Lower leg skin (tissue), 4 donors: Measurements from ENCODE around the gene CIAO2B. TPM values are rescaled to one million over a fixed set of nuclear protein-coding genes. Genes with fewer than 3 reads are reported as not detected.
A peak's percentile ranks its signal among the peaks of the same experiment; 100 is the strongest.

Source experiments
- DNase-seq, 2 donors: peaks; one replicate each; pipeline ENCODE4 v3.0.0-alpha.2; 2019; ENCODE audit warnings: low spot score in 2 of 2
- H3K4me3 ChIP-seq: fragments of 200-600 bp; sonication (generic); 2 replicates; pipeline ENCODE4 v1.5.1; 2017; ENCODE audit warnings: mild to moderate bottlenecking, low read depth; ENCODE audit not compliant: poor library complexity, severe bottlenecking
- CTCF ChIP-seq, 3 donors: fragments of 450-650 bp; IDR thresholded peaks; one replicate each; pipeline ENCODE4 v1.5.1; 2016; ENCODE audit warnings: antibody characterized with exemption in 3 of 3, mild to moderate bottlenecking in 3 of 3, moderate library complexity in 2 of 3
- POLR2A ChIP-seq, 2 donors: fragments of 450-650 bp; IDR thresholded peaks; one replicate each; pipeline ENCODE4 v1.6.1; 2016 to 2017; ENCODE audit warnings: antibody characterized with exemption in 2 of 2, mild to moderate bottlenecking in 1 of 2, moderate library complexity in 1 of 2
- WGBS, 2 donors: methylation state at CpG; one replicate each; pipeline ENCODE4 v1.1.5; 2018; 5-methylcytosine and 5-hydroxymethylcytosine counted together
- intact Hi-C: fragments of 100-400 bp; cut with DNase I; formaldehyde crosslinking; loops from one replicate; pipeline ENCODE4 v1.15.0; 2023; ENCODE audit warnings: low total_unique reads
- total RNA-seq, 4 donors: library from RNA; depleted of rRNA; stranded (reverse); fragments of >200 nt; gene quantifications; one replicate each; pipeline ENCODE4 v1.1.0, GENCODE V29; 2016

The CIAO2B gene
- total RNA-seq, 4 donors from 2014 or later = 39.3 to 60.3 (median 55.4) TPM

DNA sequence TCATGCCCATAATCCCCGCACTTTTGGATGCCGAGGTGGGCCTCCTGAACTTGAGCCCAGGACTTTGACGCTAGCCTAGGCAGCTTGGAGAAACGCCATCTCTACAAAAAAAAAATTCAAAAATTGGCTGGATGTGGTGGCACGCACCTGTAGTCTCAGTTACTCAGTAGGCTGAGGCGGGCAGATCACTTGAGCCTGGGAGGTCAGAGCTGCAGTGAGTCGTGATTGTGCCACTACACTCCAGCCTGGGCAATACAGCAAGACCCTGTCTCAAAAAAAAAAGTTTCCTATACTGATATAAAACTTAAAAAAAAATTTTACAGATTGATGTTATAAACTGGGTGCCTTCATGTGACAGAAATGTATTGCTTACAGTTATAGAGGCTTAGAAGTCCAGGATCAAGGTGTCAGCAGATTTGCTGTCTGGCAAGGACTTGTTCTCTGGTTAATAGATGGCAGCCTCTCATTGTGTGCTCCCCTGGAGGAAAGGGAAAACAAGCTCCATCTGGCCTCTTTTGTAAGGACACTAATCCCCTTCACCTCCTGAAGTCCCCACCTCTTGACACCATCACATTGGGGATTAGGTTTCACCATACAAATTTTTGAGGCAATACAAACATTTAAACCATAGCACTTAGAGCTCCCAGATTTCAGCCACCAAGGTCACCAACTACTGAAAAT lies 18.4 kb upstream of the CIAO2B start:
- TF ChIP-seq CTCF (IDR thresholded peaks at IDR 0.05) (no peak), POLR2A (IDR thresholded peaks at IDR 0.05) (no peak)
- WGBS, 2 donors = 80 to 93% methylated on average over 7 of the region's 7 CpGs
- DNase-seq = no peak
- H3K4me3 ChIP-seq = no peak overlapping the region
- intact Hi-C loops = no loop called here

DNA sequence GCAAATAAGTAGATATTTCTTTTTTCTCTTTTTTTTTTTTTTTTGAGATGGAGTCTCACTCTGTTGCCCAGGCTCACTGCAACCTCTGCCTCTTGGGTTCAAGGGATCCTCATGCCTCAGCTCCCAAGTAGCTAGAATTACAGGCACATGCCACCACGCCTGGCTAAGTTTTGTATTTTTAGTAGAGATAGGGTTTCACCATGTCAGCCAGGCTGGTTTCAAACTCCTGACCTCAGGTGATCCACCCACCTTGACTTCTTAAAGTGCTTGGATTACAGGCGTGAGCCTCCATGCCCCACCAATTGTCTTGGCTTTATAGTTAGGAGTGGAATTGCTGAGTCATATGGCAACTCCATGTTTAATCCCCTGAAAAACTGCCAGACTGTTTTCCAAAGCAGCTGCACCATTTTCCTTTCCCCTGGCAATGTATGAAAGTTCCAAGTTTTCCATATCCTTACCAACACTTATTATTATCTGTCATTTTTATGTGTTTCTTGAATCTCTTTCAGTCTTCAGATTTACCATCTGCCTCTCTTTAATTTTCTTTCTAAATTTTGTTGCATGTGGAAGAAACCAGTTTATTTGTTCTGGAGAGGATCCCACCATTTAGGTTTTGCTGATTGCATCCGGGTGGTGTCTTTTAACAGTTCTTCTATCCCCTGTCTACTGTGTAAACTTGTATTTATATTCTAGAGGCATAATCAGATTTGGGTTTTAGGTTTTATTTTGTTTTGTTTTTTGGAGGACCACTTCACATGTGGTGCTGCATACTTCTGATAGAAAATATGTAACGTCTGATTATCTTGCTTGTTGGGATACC lies 17.0 kb upstream of the CIAO2B start:
- 69 to 78% methylated on average over 4 of the region's 4 CpGs for WGBS, 2 donors
- no peak for DNase-seq
- TF ChIP-seq POLR2A (IDR thresholded peaks at IDR 0.05) (no peak), CTCF (IDR thresholded peaks at IDR 0.05) (no peak)
- no peak overlapping the region for H3K4me3 ChIP-seq
- intact Hi-C loops = no loop called here

DNA sequence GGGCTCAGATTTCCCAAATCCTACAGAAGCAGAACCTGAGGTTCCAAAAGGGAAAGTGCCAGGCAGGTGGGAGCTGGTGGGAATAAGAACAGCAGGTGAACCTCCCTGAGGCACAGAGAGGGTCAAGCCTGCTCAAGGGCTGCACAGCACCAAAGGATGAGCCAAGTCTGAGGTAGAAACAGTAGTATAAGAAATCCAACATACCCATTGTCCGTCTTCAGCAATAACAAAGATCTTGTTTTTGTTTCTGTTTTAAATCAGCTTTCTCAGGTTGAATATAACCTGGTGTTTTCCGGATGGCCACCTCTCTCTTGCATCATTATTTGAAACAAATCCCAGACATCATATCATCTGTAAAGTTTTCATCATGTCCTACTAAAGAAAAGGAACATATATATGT lies 16.2 kb upstream of the CIAO2B start:
- TF ChIP-seq POLR2A (IDR thresholded peaks at IDR 0.05) (no peak), CTCF (IDR thresholded peaks at IDR 0.05) (no peak)
- no peak overlapping the region for H3K4me3 ChIP-seq
- 71 to 75% methylated on average over 2 of the region's 2 CpGs for WGBS, 2 donors
- no peak for DNase-seq
- intact Hi-C loops = no loop called here

GRCh38 chr16:66949472-66949871 lies 15.3 kb upstream of the CIAO2B start:
- DNase-seq = no peak
- TF ChIP-seq POLR2A (IDR thresholded peaks at IDR 0.05) (no peak), CTCF (IDR thresholded peaks at IDR 0.05) (no peak)
- 68 to 78% methylated on average over 6 of the region's 6 CpGs for WGBS, 2 donors
- H3K4me3 ChIP-seq = no peak overlapping the region
- intact Hi-C loops = no loop called here

DNA sequence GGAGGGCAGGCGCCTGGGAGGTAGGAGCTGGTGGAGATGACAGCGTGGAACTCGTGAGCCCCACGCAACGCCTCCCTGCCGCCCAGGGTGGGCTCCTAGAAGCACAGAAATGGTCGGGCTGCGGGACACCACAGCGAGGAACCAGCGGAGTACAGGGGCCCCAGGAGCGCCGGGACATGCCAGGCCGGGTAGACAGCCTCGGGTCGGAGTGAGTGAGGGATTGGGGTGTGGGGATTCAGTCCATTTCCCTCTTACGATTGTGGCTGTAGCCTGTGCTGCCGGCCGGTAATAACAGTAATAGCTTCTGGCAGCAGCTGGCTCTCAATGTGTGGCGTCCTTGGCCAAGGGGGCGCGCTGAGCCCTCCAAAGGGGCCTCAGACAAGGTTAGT lies 14.6 kb upstream of the CIAO2B start:
- WGBS, 2 donors = 16 to 23% methylated on average over 16 to 20 of the region's 21 CpGs
- no peak overlapping the region for H3K4me3 ChIP-seq
- intact Hi-C loops = no loop called here
- no peak for DNase-seq
- no peak for TF ChIP-seq POLR2A (IDR thresholded peaks at IDR 0.05)

- TF ChIP-seq POLR2A (IDR thresholded peaks at IDR 0.05) = no peak
- no peak for TF ChIP-seq CTCF (IDR thresholded peaks at IDR 0.05)
- DNase-seq = no peak
- H3K4me3 ChIP-seq = peak overlapping the region; percentile 10
- intact Hi-C loops = no loop called here
- WGBS, 2 donors = 1% methylated on average over 24 to 44 of the region's 44 CpGs
These were observed 14.1 kb upstream of the CIAO2B start for GRCh38 chr16:66948134-66948836.
